GM10266 (cell line): Measurements from ENCODE around the gene WNT2B.

Experiments used
- DNase-seq: peaks from one replicate; pipeline ENCODE4 v3.0.0; 2012; ENCODE audit errors: extremely low spot score
- CTCF ChIP-seq: IDR thresholded peaks from 2 replicates; pipeline ENCODE4 v1.5.1; 2012; ENCODE audit warnings: mild to moderate bottlenecking, low read depth; ENCODE audit not compliant: control insufficient read depth, insufficient read depth; ENCODE audit errors: missing control alignments

The WNT2B gene

DNA sequence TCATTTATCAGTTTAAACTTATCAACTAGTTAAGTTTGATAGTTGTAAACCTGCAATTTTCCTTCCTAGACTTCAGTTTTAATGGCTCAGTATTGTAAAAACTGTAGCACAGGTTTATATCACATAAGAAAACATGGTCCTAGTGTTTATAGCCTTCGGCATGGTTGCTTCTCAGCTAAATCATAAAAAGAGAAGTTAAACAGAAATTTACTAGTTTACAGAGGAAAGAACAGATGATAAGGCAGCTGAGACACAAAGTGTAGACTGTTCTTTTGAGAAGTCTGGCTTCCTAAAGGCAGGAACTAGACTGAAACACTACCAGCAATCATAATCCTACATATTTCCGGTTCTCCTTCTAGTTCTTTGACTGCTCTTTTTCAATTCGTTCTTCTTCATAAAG is 39.8 kb downstream of the WNT2B start:
- no peak for DNase-seq
- no peak for TF ChIP-seq CTCF

DNA sequence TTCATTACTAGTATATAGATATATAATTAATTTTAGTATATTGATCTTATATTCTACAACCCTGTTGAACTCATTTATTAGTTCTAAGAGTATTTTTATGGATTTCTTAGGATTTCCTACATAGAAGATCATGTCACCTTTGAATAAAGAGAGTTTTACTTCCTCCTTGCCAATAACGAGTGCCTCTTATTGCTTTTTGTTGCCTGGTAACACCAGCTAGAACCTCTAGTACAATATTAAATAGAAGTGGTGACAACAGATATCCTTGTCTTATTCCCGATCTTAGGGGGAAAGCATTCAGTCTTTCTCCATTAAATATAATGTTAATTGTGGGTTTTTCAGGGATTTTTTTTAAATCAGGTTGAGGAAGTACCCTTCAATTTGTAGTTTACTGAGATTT is 40.8 kb downstream of the WNT2B start:
- DNase-seq: no peak
- TF ChIP-seq CTCF: no peak

DNA sequence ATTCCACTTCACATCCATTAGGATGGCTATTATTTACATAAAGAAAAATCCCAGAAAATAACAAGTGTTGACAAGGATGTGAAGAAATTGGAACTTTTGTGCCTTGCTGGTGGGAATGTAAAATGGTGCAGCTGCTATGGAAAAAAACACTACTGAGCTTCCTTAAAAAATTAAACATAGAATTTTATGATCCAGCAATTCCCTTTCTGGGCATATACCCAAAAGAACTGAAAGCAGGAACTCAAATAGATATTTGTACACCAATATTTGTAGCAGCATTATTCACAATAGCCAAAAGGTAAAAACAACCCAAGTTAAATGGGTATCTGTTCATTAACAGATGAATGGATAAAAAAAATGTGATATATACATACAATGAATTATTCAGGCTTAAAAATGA is 45.6 kb downstream of the WNT2B start:
- TF ChIP-seq CTCF: no peak

GRCh38 chr1:112557385-112557784 is 48.6 kb downstream of the WNT2B start:
- DNase-seq: no peak
- no peak for TF ChIP-seq CTCF

More for the DNA sequence above, 45.6 kb downstream of the WNT2B start:
- DNase-seq: no peak

DNA sequence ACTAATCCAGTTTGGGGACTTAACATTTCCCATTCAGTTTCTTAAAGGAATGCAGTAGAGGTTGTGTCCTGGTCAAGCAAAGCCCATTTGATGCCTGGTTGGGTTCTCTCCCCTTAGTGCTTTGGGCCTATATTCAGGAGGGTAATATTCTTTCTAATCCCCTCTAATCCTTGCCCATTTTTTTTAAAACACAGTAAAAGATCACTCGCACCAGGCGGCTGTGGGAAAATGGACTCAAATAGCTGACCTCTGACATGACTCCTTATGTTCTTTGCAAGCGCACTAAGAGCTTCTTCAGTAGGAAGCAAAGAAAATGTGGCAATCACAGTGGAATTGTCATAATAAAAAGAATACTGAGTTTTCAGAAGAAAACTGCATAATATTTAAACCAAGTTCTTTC is 49.9 kb downstream of the WNT2B start:
- TF ChIP-seq CTCF: no peak
- DNase-seq: no peak

- DNase-seq: no peak
- no peak for TF ChIP-seq CTCF
These were observed 54.6 kb downstream of the WNT2B start for GRCh38 chr1:112563341-112563740.

GRCh38 chr1:112564081-112564480 is 55.3 kb downstream of the WNT2B start:
- TF ChIP-seq CTCF: no peak
- no peak for DNase-seq
